Stimulated activated CD4-positive, alpha-beta T cell treated with anti-CD3 and anti-CD28 coated beads, TNF-alpha, amount 100 ng/mL, for 1 hour (primary cell): Measurements from ENCODE around the gene PDLIM3.
"Not testable (repeated sequence)": the region's sequence is repeated elsewhere in the genome, so short reads cannot be mapped to it uniquely, and the experiment has no call there.

ENCODE experiments used
- DNase-seq, 3 donors: peaks; one replicate each; pipeline ENCODE4 v3.0.0-alpha.2; 2020; ENCODE audit warnings: low read depth in 3 of 3, low spot score in 1 of 3

The PDLIM3 gene

GRCh38 chr4:185554365-185555126 lies 19.2 kb upstream of the PDLIM3 start:
- no peak for DNase-seq

- no peak for DNase-seq
These were observed 16.9 kb upstream of the PDLIM3 start for GRCh38 chr4:185552254-185552653.

GRCh38 chr4:185550933-185551332 lies 15.6 kb upstream of the PDLIM3 start:
- no peak for DNase-seq

GRCh38 chr4:185549095-185549639 lies 13.9 kb upstream of the PDLIM3 start:
- DNase-seq: no peak

- no peak for DNase-seq
These were observed 13.3 kb upstream of the PDLIM3 start for GRCh38 chr4:185548587-185548986.

- no peak for DNase-seq
These were observed 11.0 kb upstream of the PDLIM3 start for GRCh38 chr4:185546335-185546734.

- no peak for DNase-seq
These were observed 7.5 kb upstream of the PDLIM3 start for GRCh38 chr4:185542626-185543315.

GRCh38 chr4:185541251-185541727 lies 6.0 kb upstream of the PDLIM3 start:
- no peak for DNase-seq

- no peak for DNase-seq
These were observed 5.3 kb upstream of the PDLIM3 start for GRCh38 chr4:185540487-185541120.

- DNase-seq: no peak
These were observed 4.7 kb upstream of the PDLIM3 start for GRCh38 chr4:185540040-185540439.

- DNase-seq: no peak
These were observed 3.5 kb upstream of the PDLIM3 start for GRCh38 chr4:185538806-185539205.

GRCh38 chr4:185536411-185536709 lies 1.1 kb upstream of the PDLIM3 start:
- no peak for DNase-seq

- no peak for DNase-seq
These were observed 504 bp upstream of the PDLIM3 start for GRCh38 chr4:185535612-185536410.

- DNase-seq: no peak
These were observed 819 bp downstream of the PDLIM3 start for GRCh38 chr4:185534511-185534865.

- DNase-seq: no peak
These were observed 2.4 kb downstream of the PDLIM3 start for GRCh38 chr4:185532795-185533324.

- DNase-seq: no peak
These were observed 3.0 kb downstream of the PDLIM3 start for GRCh38 chr4:185532293-185532692.

GRCh38 chr4:185531654-185532053 lies 3.7 kb downstream of the PDLIM3 start:
- not testable (repeated sequence) for DNase-seq

- no peak for DNase-seq
These were observed 5.9 kb downstream of the PDLIM3 start for GRCh38 chr4:185529413-185529812.

GRCh38 chr4:185524888-185525863 lies 10.1 kb downstream of the PDLIM3 start:
- DNase-seq: no peak

- no peak for DNase-seq
These were observed 11.4 kb downstream of the PDLIM3 start for GRCh38 chr4:185523862-185524261.
